ENCODE data around the gene SCUBE1.

DNA sequence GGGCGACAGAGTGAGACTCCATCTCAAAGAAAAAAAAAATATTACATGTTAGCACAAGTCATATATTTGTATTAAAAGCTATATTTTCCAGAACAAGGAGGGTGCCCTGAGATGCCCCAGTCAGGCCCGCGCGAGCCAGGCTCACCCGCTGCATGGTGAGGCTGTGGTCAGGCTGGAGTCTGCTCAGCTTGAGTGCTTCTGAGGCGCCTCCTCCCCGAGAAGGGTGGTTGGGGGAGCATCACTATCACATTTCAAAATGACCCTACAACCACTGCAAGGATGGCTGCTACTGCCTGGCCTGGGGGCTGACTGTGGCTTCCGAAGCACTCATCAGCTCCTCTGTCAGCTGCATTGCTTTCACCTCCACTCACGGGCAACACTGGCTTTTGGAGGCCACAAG is 77.1 kb downstream of the SCUBE1 start:
- TF ChIP-seq, protein P1, sequence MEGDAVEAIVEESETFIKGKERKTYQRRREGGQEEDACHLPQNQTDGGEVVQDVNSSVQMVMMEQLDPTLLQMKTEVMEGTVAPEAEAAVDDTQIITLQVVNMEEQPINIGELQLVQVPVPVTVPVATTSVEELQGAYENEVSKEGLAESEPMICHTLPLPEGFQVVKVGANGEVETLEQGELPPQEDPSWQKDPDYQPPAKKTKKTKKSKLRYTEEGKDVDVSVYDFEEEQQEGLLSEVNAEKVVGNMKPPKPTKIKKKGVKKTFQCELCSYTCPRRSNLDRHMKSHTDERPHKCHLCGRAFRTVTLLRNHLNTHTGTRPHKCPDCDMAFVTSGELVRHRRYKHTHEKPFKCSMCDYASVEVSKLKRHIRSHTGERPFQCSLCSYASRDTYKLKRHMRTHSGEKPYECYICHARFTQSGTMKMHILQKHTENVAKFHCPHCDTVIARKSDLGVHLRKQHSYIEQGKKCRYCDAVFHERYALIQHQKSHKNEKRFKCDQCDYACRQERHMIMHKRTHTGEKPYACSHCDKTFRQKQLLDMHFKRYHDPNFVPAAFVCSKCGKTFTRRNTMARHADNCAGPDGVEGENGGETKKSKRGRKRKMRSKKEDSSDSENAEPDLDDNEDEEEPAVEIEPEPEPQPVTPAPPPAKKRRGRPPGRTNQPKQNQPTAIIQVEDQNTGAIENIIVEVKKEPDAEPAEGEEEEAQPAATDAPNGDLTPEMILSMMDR (IDR thresholded peaks at IDR 0.05): no peak
- no peak for TF ChIP-seq POLR2A (IDR thresholded peaks at IDR 0.05)
